Fibroblast of skin of scalp (primary cell): ENCODE measurements around the gene GALNT7.

ENCODE experiments used
- DNase-seq: peaks from one replicate; pipeline ENCODE4 v3.0.0-alpha.2; 2013

Gene GALNT7

GRCh38 chr4:173237762-173238161, 69.2 kb downstream of the GALNT7 start:
- DNase-seq = no peak

GRCh38 chr4:173240696-173241095, 72.1 kb downstream of the GALNT7 start:
- DNase-seq = no peak

GRCh38 chr4:173242466-173243250, 74.0 kb downstream of the GALNT7 start:
- no peak for DNase-seq

GRCh38 chr4:173243321-173243720, 74.7 kb downstream of the GALNT7 start:
- DNase-seq = peak; percentile 47

- DNase-seq = no peak
Observed at GRCh38 chr4:173243917-173244658, 75.5 kb downstream of the GALNT7 start.

GRCh38 chr4:173245952-173246351, 77.3 kb downstream of the GALNT7 start:
- no peak for DNase-seq

GRCh38 chr4:173246719-173247118, 78.1 kb downstream of the GALNT7 start:
- no peak for DNase-seq

- no peak for DNase-seq
Observed at GRCh38 chr4:173247321-173247720, 78.7 kb downstream of the GALNT7 start.

- DNase-seq = no peak
Observed at GRCh38 chr4:173248690-173249089, 80.1 kb downstream of the GALNT7 start.

- peak; percentile 96 for DNase-seq
Observed at GRCh38 chr4:173252024-173252935, 83.7 kb downstream of the GALNT7 start.

- DNase-seq = no peak
Observed at GRCh38 chr4:173253561-173253960, 85.0 kb downstream of the GALNT7 start.

- DNase-seq = no peak
Observed at GRCh38 chr4:173254646-173255045, 86.0 kb downstream of the GALNT7 start.

GRCh38 chr4:173256825-173257224, 88.2 kb downstream of the GALNT7 start:
- DNase-seq = no peak

GRCh38 chr4:173257732-173258717, 89.4 kb downstream of the GALNT7 start:
- DNase-seq = peak; percentile 70

- no peak for DNase-seq
Observed at GRCh38 chr4:173258866-173259265, 90.3 kb downstream of the GALNT7 start.

GRCh38 chr4:173259310-173259709, 90.7 kb downstream of the GALNT7 start:
- DNase-seq = no peak

GRCh38 chr4:173261052-173261451, 92.4 kb downstream of the GALNT7 start:
- DNase-seq = no peak

GRCh38 chr4:173262375-173262774, 93.8 kb downstream of the GALNT7 start:
- DNase-seq = no peak

GRCh38 chr4:173264245-173264644, 95.6 kb downstream of the GALNT7 start:
- DNase-seq = no peak

GRCh38 chr4:173264684-173265185, 96.1 kb downstream of the GALNT7 start:
- DNase-seq = peak; percentile 51

- no peak for DNase-seq
Observed at GRCh38 chr4:173265751-173266150, 97.1 kb downstream of the GALNT7 start.
